ENCODE results near the gene AKAP12. TPM values are rescaled to one million over a fixed set of nuclear protein-coding genes. Genes with fewer than 3 reads are reported as not detected.

AKAP12 gene
- total and polyA plus RNA-seq, 5 donors from 2014 or later, result 0.30 TPM; not detected in 4

DNA sequence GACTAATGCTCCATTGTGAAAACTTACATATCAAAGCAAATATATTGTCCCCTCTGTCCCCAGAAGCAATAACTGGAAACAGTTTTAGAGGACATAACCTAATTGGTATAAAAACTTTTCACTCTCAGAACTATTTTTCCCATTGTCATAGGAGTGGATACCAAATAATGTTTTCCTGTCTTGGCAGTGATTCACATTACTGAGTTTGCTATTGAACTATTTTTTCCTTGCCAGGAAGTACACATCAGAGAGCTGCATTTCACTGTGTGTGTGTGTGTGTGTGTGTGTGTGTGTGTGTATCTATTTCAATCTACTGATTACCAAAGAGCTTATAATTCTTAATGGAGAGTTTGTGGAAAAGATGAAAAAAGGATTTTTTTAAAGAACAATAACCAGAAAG lies 45.4 kb downstream of the AKAP12 start:
- no peak overlapping the region for H3K27ac Mint-ChIP-seq
- no peaks in the 10 kb centered on the region for H3K9me3 ChIP-seq (ENCODE audit: control insufficient read depth in 2 of 2, low read length in 2 of 2)
- H3K36me3 Mint-ChIP-seq, result no peaks in the 10 kb centered on the region
- H3K27ac ChIP-seq (ENCODE audit: insufficient read depth, low read length, poor library complexity, severe bottlenecking), result no peak overlapping the region
- no peaks in the 10 kb centered on the region for H3K9me3 Mint-ChIP-seq
- H3K4me1 Mint-ChIP-seq, result peaks cover 8 to 20% (median 16%) of the 10 kb centered on the region in 4 donors
- no peaks in the 10 kb centered on the region for H3K4me1 ChIP-seq (ENCODE audit: control insufficient read depth, insufficient read depth, low read length, poor library complexity, severe bottlenecking)
- H3K36me3 ChIP-seq (ENCODE audit: control insufficient read depth, insufficient read depth, low read length), result no peaks in the 10 kb centered on the region
- no peak for ATAC-seq (ENCODE audit: low read depth in 2 of 2)
- no peak overlapping the region for H3K4me3 Mint-ChIP-seq
- no peak for DNase-seq
- peaks cover 1% of the 10 kb centered on the region for H3K27me3 ChIP-seq (ENCODE audit: control insufficient read depth, insufficient read depth, low read length)
- H3K27me3 Mint-ChIP-seq, result peaks cover 26% of the 10 kb centered on the region
- no peak overlapping the region for H3K4me3 ChIP-seq (ENCODE audit: low read depth, low read length)

DNA sequence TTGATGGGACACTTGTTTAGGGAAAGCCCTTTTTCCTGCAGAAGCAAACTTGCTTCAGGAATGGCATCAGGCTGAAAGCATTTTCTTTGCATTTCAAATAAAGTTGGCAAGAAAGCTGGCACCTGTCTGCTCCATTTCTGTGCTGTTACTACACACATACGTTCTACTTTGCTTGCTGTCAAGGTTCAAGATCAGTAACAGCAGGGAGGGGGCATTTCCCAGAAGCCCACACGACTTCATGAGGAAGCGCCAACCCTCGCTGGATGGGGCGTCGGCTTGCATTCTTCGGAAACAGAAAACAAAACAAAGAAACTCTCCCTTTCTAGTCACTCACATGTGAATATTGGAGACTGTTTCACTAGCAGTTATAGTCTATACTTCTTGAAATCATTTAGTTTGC lies 46.4 kb downstream of the AKAP12 start:
- no peaks in the 10 kb centered on the region for H3K9me3 Mint-ChIP-seq
- Histone ChIP-seq H3K4me3 (ENCODE audit: low read depth, low read length) (no peak overlapping the region), H3K9me3 (ENCODE audit: control insufficient read depth in 2 of 2, low read length in 2 of 2) (no peaks in the 10 kb centered on the region), H3K27me3 (ENCODE audit: control insufficient read depth, insufficient read depth, low read length) (peaks cover 3% of the 10 kb centered on the region), H3K36me3 (ENCODE audit: control insufficient read depth, insufficient read depth, low read length) (no peaks in the 10 kb centered on the region), H3K4me1 (ENCODE audit: control insufficient read depth, insufficient read depth, low read length, poor library complexity, severe bottlenecking) (no peaks in the 10 kb centered on the region), H3K27ac (ENCODE audit: insufficient read depth, low read length, poor library complexity, severe bottlenecking) (no peak overlapping the region)
- no peak overlapping the region for H3K4me3 Mint-ChIP-seq
- DNase-seq (no peak), ATAC-seq (ENCODE audit: low read depth in 2 of 2) (no peak)
- H3K36me3 Mint-ChIP-seq, result no peaks in the 10 kb centered on the region
- H3K27ac Mint-ChIP-seq, result no peak overlapping the region
- peaks cover 8 to 27% (median 16%) of the 10 kb centered on the region in 4 donors for H3K4me1 Mint-ChIP-seq
- H3K27me3 Mint-ChIP-seq, result peaks cover 20% of the 10 kb centered on the region

DNA sequence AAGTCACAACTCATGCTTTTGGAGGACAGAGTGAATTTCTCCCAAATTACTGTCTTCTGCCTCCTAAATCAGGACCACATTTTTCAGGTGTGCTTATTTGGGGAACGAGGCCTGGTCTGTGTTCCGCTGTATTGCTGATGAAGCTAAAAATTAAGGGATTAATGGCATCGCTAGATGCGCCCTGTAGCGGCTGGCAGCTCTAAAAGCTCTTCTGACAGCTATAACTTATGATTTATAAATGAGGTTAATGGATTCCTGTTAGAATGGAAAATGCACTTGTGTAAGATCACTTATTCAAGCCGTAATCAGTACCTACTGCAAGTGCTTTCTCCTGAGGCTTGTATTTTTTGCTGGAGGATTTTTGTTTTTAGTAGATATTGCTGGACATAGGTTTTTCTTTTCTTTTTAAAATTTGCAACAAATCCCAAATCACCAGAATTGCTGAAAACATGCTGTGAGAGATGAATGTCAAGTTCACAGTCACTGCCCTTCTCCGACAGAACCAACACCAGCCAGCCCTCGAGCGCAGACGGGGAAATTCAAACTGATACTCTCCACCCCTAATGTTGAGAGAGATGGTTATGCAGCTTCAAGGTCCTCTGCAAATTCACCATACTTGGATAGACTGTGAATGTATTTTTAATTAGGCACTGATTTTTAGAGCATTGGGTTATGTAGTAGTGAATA lies 49.1 kb downstream of the AKAP12 start:
- no peak overlapping the region for H3K27ac Mint-ChIP-seq
- H3K4me1 ChIP-seq (ENCODE audit: control insufficient read depth, insufficient read depth, low read length, poor library complexity, severe bottlenecking), result no peaks in the 10 kb centered on the region

GRCh38 chr6:151289399-151290007 lies 49.7 kb downstream of the AKAP12 start:
- Histone ChIP-seq H3K27me3 (ENCODE audit: control insufficient read depth, insufficient read depth, low read length) (peaks cover 9% of the 10 kb centered on the region), H3K4me1 (ENCODE audit: control insufficient read depth, insufficient read depth, low read length, poor library complexity, severe bottlenecking) (no peaks in the 10 kb centered on the region), H3K27ac (ENCODE audit: insufficient read depth, low read length, poor library complexity, severe bottlenecking) (no peak overlapping the region), H3K4me3 (ENCODE audit: low read depth, low read length) (no peak overlapping the region), H3K9me3 (ENCODE audit: control insufficient read depth in 2 of 2, low read length in 2 of 2) (no peaks in the 10 kb centered on the region), H3K36me3 (ENCODE audit: control insufficient read depth, insufficient read depth, low read length) (no peaks in the 10 kb centered on the region)
- Mint-ChIP-seq H3K9me3 (no peaks in the 10 kb centered on the region), H3K36me3 (no peaks in the 10 kb centered on the region), H3K27me3 (peaks cover 17% of the 10 kb centered on the region), H3K4me3 (no peak overlapping the region), H3K27ac (no peak overlapping the region), H3K4me1 (peaks cover 8 to 27% (median 15%) of the 10 kb centered on the region in 4 donors)
- ATAC-seq (ENCODE audit: low read depth in 2 of 2) (no peak), DNase-seq (peak in 1 of 3 donors; percentile 65)

More for the DNA sequence above, 49.1 kb downstream of the AKAP12 start:
- DNase-seq (no peak), ATAC-seq (ENCODE audit: low read depth in 2 of 2) (no peak)
- H3K36me3 ChIP-seq (ENCODE audit: control insufficient read depth, insufficient read depth, low read length), result no peaks in the 10 kb centered on the region
- H3K4me3 ChIP-seq (ENCODE audit: low read depth, low read length), result no peak overlapping the region
- H3K27me3 ChIP-seq (ENCODE audit: control insufficient read depth, insufficient read depth, low read length), result peaks cover 9% of the 10 kb centered on the region
- Mint-ChIP-seq H3K27me3 (peaks cover 17% of the 10 kb centered on the region), H3K4me1 (peaks cover 8 to 27% (median 15%) of the 10 kb centered on the region in 4 donors), H3K36me3 (no peaks in the 10 kb centered on the region), H3K4me3 (no peak overlapping the region), H3K9me3 (no peaks in the 10 kb centered on the region)
- H3K9me3 ChIP-seq (ENCODE audit: control insufficient read depth in 2 of 2, low read length in 2 of 2), result no peaks in the 10 kb centered on the region
- no peak overlapping the region for H3K27ac ChIP-seq (ENCODE audit: insufficient read depth, low read length, poor library complexity, severe bottlenecking)

DNA sequence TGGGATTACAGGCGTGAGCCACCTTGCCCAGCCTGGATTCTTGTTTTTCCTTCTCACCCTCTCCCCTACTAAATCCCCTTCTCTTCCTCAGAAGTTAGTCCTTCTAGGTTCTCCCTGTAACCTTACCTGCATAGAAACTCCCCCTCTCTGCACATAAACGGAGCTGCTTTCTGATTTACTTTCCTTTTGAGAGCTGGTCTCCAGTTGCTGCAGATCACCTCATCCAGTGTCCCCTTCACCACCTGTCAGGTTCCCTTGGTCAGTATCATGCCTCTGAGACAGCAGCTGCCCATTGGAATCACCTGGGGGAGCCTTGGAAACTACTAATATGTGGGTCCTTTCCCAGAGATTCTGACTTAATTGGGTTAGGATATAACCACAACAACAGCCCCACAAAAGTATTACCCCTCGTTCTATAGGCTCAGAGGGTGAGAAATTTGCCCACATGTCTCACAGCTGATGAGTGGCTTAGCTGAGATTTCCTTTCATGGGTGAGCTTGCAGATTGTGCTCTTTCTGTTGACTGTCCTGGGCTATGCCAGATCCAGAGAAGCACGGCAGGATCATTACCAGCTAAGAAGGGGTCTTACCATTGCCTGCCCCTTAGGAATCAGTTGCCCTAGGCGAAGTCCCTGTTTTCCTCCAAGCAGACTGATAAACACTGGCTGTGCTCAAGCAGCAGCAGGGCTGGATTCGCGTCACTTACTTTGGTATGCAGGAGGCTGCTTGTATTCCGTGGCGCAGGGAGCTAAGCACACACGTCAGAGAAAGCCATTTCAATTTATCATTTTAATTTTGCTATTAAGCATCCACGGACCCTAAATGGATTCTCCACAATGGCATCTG lies 51.3 kb downstream of the AKAP12 start:
- ATAC-seq (ENCODE audit: low read depth in 2 of 2) (no peak), DNase-seq (no peak)
- H3K36me3 Mint-ChIP-seq, result no peaks in the 10 kb centered on the region
- H3K36me3 ChIP-seq (ENCODE audit: control insufficient read depth, insufficient read depth, low read length), result no peaks in the 10 kb centered on the region
- no peak overlapping the region for H3K27ac ChIP-seq (ENCODE audit: insufficient read depth, low read length, poor library complexity, severe bottlenecking)
- H3K4me1 Mint-ChIP-seq, result peaks cover 8 to 21% (median 11%) of the 10 kb centered on the region in 4 donors
- H3K27ac Mint-ChIP-seq, result peak overlapping the region in 1 of 3 donors; percentile 21
- no peaks in the 10 kb centered on the region for H3K4me1 ChIP-seq (ENCODE audit: control insufficient read depth, insufficient read depth, low read length, poor library complexity, severe bottlenecking)
- H3K27me3 Mint-ChIP-seq, result peaks cover 19% of the 10 kb centered on the region
- no peak overlapping the region for H3K4me3 ChIP-seq (ENCODE audit: low read depth, low read length)
- H3K27me3 ChIP-seq (ENCODE audit: control insufficient read depth, insufficient read depth, low read length), result peaks cover 9% of the 10 kb centered on the region
- no peaks in the 10 kb centered on the region for H3K9me3 Mint-ChIP-seq
- H3K4me3 Mint-ChIP-seq, result no peak overlapping the region
- no peaks in the 10 kb centered on the region for H3K9me3 ChIP-seq (ENCODE audit: control insufficient read depth in 2 of 2, low read length in 2 of 2)

DNA sequence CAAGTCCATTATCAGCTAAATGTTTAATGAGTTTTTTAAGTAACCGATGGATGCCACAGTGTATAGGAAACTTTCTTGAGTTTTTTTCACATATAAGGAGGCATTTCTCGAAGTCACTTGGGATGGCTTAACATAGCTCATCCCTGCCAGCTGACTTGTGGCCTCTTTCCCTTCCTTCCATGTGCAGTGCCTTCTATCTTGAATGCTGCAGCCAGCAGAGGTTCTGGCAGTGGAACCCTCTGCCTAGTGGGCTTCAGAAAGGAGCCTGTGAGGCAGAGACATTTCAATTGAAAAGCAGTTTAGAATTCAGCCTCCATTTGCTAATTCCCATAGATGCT lies 51.9 kb downstream of the AKAP12 start:
- Histone ChIP-seq H3K27me3 (ENCODE audit: control insufficient read depth, insufficient read depth, low read length) (peaks cover 9% of the 10 kb centered on the region), H3K4me3 (ENCODE audit: low read depth, low read length) (no peak overlapping the region), H3K27ac (ENCODE audit: insufficient read depth, low read length, poor library complexity, severe bottlenecking) (no peak overlapping the region), H3K4me1 (ENCODE audit: control insufficient read depth, insufficient read depth, low read length, poor library complexity, severe bottlenecking) (no peaks in the 10 kb centered on the region), H3K36me3 (ENCODE audit: control insufficient read depth, insufficient read depth, low read length) (no peaks in the 10 kb centered on the region), H3K9me3 (ENCODE audit: control insufficient read depth in 2 of 2, low read length in 2 of 2) (no peaks in the 10 kb centered on the region)
- ATAC-seq (ENCODE audit: low read depth in 2 of 2) (no peak), DNase-seq (no peak)
- Mint-ChIP-seq H3K9me3 (no peaks in the 10 kb centered on the region), H3K36me3 (no peaks in the 10 kb centered on the region), H3K4me1 (peaks cover 8 to 21% (median 11%) of the 10 kb centered on the region in 4 donors), H3K27me3 (peaks cover 23% of the 10 kb centered on the region), H3K4me3 (no peak overlapping the region), H3K27ac (no peak overlapping the region)

DNA sequence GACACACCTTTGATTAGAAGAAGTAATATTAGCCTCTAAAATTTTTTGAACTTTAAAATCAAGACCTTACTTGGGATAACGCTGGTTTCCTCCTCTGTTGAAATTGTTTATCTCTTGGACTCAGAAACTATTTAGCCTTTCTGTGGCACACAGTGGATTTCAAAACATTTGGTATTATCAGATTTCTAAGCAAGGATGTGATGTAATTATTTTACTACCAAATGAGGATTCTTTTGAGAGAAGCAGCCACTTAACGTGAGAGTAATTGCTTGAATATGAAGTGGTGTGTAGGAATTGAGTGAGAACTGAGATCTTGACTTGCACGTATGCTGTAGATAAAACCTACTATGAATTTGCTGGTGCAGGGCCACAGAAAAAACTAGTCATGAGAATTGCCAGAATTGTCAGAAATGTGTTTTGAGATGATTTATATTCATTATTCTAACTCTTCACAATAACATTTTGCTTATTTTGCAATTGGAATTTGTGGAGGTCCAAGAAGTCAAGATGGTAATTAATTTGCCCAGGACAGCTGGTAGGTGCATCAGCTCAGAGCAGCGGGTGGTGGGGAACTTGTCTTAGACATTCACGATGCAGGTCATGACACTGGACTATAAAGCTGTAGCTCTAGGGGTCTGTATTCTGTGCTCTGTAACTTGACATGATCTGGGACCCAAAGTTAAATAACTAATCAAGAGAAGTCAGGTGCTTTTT lies 53.4 kb downstream of the AKAP12 start:
- peaks cover 29% of the 10 kb centered on the region for H3K27me3 Mint-ChIP-seq
- ATAC-seq (ENCODE audit: low read depth in 2 of 2), result no peak
- no peak overlapping the region for H3K27ac Mint-ChIP-seq

More for the DNA sequence above, 53.4 kb downstream of the AKAP12 start:
- Histone ChIP-seq H3K4me1 (ENCODE audit: control insufficient read depth, insufficient read depth, low read length, poor library complexity, severe bottlenecking) (no peaks in the 10 kb centered on the region), H3K36me3 (ENCODE audit: control insufficient read depth, insufficient read depth, low read length) (no peaks in the 10 kb centered on the region), H3K27me3 (ENCODE audit: control insufficient read depth, insufficient read depth, low read length) (peaks cover 12% of the 10 kb centered on the region), H3K27ac (ENCODE audit: insufficient read depth, low read length, poor library complexity, severe bottlenecking) (no peak overlapping the region), H3K4me3 (ENCODE audit: low read depth, low read length) (no peak overlapping the region), H3K9me3 (ENCODE audit: control insufficient read depth in 2 of 2, low read length in 2 of 2) (no peaks in the 10 kb centered on the region)
- Mint-ChIP-seq H3K9me3 (no peaks in the 10 kb centered on the region), H3K4me1 (peaks cover 8 to 21% (median 11%) of the 10 kb centered on the region in 4 donors), H3K4me3 (no peak overlapping the region), H3K36me3 (no peaks in the 10 kb centered on the region)
- DNase-seq, result no peak

All from CD4-positive, CD25-positive, alpha-beta regulatory T cell (primary cell).